ENCODE results near the gene AFF1. TPM values are rescaled to one million over a fixed set of nuclear protein-coding genes. Genes with fewer than 3 reads are reported as not detected.

Gene AFF1
- total and polyA plus RNA-seq, 2 of the 4 experiments (the other 2 are of a cell fraction): 7.0 to 9.6 TPM

DNA sequence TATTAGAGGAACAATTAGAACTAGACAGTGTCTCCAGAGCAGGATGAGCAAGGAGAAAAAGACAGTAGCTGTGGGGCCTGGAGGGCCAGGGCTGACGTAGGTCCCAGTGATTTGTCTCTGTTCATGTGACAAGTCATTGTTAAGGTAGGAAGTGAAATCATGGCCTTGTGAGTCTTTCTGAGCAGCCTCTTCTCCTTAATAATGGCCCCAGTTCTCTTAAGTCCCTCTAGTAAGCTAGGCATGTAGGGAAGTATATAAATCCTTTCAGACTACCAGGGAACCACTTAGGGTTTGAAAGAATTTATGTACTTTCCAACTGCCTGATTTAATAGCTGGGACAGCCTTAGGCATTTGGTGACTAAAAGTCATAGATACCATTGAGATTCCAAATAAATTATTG, 152.6 kb downstream of the AFF1 start:
- Histone ChIP-seq H2BK120ac (ENCODE audit: low read depth, low read length) (no peak overlapping the region), H3K56ac (ENCODE audit: extremely low read depth, insufficient read depth, low read length) (no peak overlapping the region), H4K91ac (ENCODE audit: insufficient read depth, low read depth, low read length) (peak overlapping the region; percentile 10; the same call in 1 of the 2 replicates), H3K14ac (replicated peaks; ENCODE audit: low read depth, low read length) (0 out of 2 replicates have a peak overlapping the region, but pooled peaks have one; percentile 34), H3K9me3 (ENCODE audit: control insufficient read depth, insufficient read depth, low read length) (no peaks in the 10 kb centered on the region), H2AK5ac (ENCODE audit: low read depth, low read length) (no peak overlapping the region), H3K4me2 (ENCODE audit: low read depth, low read length) (peak overlapping the region; percentile 51; the same call in 1 of the 2 replicates), H2AFZ (replicated peaks; ENCODE audit: low read length, poor library complexity) (no peak overlapping the region), H3K27me3 (ENCODE audit: control insufficient read depth, insufficient read depth, low read length) (no peaks in the 10 kb centered on the region), H3K18ac (ENCODE audit: low read depth, low read length) (peak overlapping the region; percentile 61; the same call in 1 of the 2 replicates), H4K20me1 (ENCODE audit: insufficient read depth, low read length) (0 out of 2 replicates have a peak, but pooled peaks cover 8% of the 10 kb centered on the region), H2BK5ac (ENCODE audit: low read depth, low read length, poor library complexity, severe bottlenecking) (peak overlapping the region; percentile 34), H3K79me1 (ENCODE audit: low read depth in 1 of 2, low read length in 2 of 2) (peaks cover 23 to 33% of the 10 kb centered on the region in 2 experiments), H2AK9ac (replicated peaks; ENCODE audit: low read depth, low read length, poor library complexity) (no peak overlapping the region), H3K4me3 (ENCODE audit: insufficient read depth, low read depth, low read length) (no peak overlapping the region), H3K9me1 (ENCODE audit: insufficient read depth, low read length) (peaks cover 13% of the 10 kb centered on the region), H3K4ac (ENCODE audit: low read depth, low read length) (no peak overlapping the region), H4K5ac (ENCODE audit: low read depth, low read length) (0 out of 2 replicates have a peak overlapping the region, but pooled peaks have one; percentile 22), H2BK15ac (ENCODE audit: low read depth, low read length) (no peak overlapping the region), H3K23ac (ENCODE audit: low read depth, low read length) (no peak overlapping the region), H3K4me1 (ENCODE audit: control insufficient read depth, insufficient read depth, low read length) (peaks cover 8% of the 10 kb centered on the region), H4K8ac (ENCODE audit: low read depth in 2 of 2, low read length in 2 of 2) (peak overlapping the region in 1 of 2 experiments; percentile 3; a peak in 1 of 4 replicates), H3K9ac (ENCODE audit: low read depth, low read length) (no peak overlapping the region), H3K27ac (ENCODE audit: insufficient read depth, low read length) (no peak overlapping the region), H3K36me3 (ENCODE audit: control insufficient read depth, insufficient read depth, low read length) (no peaks in the 10 kb centered on the region; the same call in 1 of the 2 replicates), H2BK20ac (ENCODE audit: low read depth, low read length) (no peak overlapping the region)
- TF ChIP-seq MAZ (IDR thresholded peaks at IDR 0.05; ENCODE audit: borderline replicate concordance, low read depth, low read length): no peak
- TF ChIP-seq RCOR1 (IDR thresholded peaks at IDR 0.05; ENCODE audit: insufficient replicate concordance, low read length): no peak
- TF ChIP-seq, protein P1, sequence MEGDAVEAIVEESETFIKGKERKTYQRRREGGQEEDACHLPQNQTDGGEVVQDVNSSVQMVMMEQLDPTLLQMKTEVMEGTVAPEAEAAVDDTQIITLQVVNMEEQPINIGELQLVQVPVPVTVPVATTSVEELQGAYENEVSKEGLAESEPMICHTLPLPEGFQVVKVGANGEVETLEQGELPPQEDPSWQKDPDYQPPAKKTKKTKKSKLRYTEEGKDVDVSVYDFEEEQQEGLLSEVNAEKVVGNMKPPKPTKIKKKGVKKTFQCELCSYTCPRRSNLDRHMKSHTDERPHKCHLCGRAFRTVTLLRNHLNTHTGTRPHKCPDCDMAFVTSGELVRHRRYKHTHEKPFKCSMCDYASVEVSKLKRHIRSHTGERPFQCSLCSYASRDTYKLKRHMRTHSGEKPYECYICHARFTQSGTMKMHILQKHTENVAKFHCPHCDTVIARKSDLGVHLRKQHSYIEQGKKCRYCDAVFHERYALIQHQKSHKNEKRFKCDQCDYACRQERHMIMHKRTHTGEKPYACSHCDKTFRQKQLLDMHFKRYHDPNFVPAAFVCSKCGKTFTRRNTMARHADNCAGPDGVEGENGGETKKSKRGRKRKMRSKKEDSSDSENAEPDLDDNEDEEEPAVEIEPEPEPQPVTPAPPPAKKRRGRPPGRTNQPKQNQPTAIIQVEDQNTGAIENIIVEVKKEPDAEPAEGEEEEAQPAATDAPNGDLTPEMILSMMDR (conservative IDR thresholded peaks at IDR 0.05; ENCODE audit: low read depth, low read length): no peak
- TF ChIP-seq NFE2L2 (IDR thresholded peaks at IDR 0.05; ENCODE audit: low read depth, low read length): no peak
- TF ChIP-seq SMC3 (IDR thresholded peaks at IDR 0.05; ENCODE audit: low read depth, low read length): no peak
- no peak for TF ChIP-seq RAD21 (IDR thresholded peaks at IDR 0.05; ENCODE audit: low read length)
- TF ChIP-seq CHD1 (IDR thresholded peaks at IDR 0.05; ENCODE audit: low read depth, low read length): no peak
- no peak for TF ChIP-seq FOS (IDR thresholded peaks at IDR 0.05; ENCODE audit: low read depth, low read length)
- no peak for TF ChIP-seq RFX5 (IDR thresholded peaks at IDR 0.05; ENCODE audit: low read depth, low read length)
- no peak for TF ChIP-seq MXI1 (IDR thresholded peaks at IDR 0.05; ENCODE audit: borderline replicate concordance, low read depth, low read length)
- TF ChIP-seq POLR2A (IDR thresholded peaks at IDR 0.05; ENCODE audit: low read depth, low read length): no peak
- no peak for TF ChIP-seq CEBPB (IDR thresholded peaks at IDR 0.05; ENCODE audit: low read depth, low read length)
- no peak for TF ChIP-seq MAFK (IDR thresholded peaks at IDR 0.05; ENCODE audit: low read depth, low read length)
- TF ChIP-seq BHLHE40 (IDR thresholded peaks at IDR 0.05; ENCODE audit: low read depth, low read length): no peak
- TF ChIP-seq, protein P2, sequence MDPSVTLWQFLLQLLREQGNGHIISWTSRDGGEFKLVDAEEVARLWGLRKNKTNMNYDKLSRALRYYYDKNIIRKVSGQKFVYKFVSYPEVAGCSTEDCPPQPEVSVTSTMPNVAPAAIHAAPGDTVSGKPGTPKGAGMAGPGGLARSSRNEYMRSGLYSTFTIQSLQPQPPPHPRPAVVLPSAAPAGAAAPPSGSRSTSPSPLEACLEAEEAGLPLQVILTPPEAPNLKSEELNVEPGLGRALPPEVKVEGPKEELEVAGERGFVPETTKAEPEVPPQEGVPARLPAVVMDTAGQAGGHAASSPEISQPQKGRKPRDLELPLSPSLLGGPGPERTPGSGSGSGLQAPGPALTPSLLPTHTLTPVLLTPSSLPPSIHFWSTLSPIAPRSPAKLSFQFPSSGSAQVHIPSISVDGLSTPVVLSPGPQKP (IDR thresholded peaks at IDR 0.05; ENCODE audit: borderline replicate concordance, low read depth, low read length): no peak
- TF ChIP-seq USF2 (IDR thresholded peaks at IDR 0.05; ENCODE audit: low read depth, low read length): no peak
- no CpG with 5 or more reads among the region's 1 CpG for WGBS, 2 experiments (ENCODE audit: extremely low coverage in 2 of 2, insufficient read length in 1 of 2)
- peak; percentile 36 for ATAC-seq (ENCODE audit: low read depth)
- dilution Hi-C loops (cut with HindIII; ENCODE audit: low sequenced_read_pairs, unreplicated experiment) (no loop called here), intact Hi-C loops (cut with micrococcal nuclease) (no loop called here), in situ Hi-C loops (cut with MboI; ENCODE audit: low sequenced_read_pairs) (no loop called here)
- ChIA-PET POLR2A (ENCODE audit: unreplicated experiment) (no interaction called here), CTCF (interaction anchor here (0.6 kb wide), 1 partner anchor 74 kb away, joined by 3 read pairs; no protein-coding TSS in a partner anchor)
- BruUV-seq (replicated peaks): no TSS peak
- DNase-seq: no peak

Measured in IMR-90 (cell line).